Right lobe of liver (tissue), 6 donors: Measurements from ENCODE around the gene ABI3. TPM values are rescaled to one million over a fixed set of nuclear protein-coding genes. Genes with fewer than 3 reads are reported as not detected.

ENCODE experiments used
- ATAC-seq, 4 donors: fragments of 200-7000 bp; cut with Tn5 transposase; one replicate each; pipeline ENCODE4 v1.9.1; 2020; ENCODE audit warnings: mild to moderate bottlenecking in 4 of 4, moderate library complexity in 4 of 4
- DNase-seq, 3 donors: peaks; one replicate each; pipeline ENCODE4 v3.0.0-alpha.2; 2020
- H3K27ac ChIP-seq, 3 donors: fragments of 200-600 bp; one replicate each; pipeline ENCODE4 v1.8.0; 2022
- H3K27me3 ChIP-seq, 2 donors: fragments of 200-600 bp; one replicate each; pipeline ENCODE4 v1.8.0; 2022
- H3K36me3 ChIP-seq, 4 donors: fragments of 200-600 bp; sonication (generic) in 1 of 4; one replicate each; pipeline versions ENCODE4 v1.5.1 to v1.8.0; 2017 to 2022; ENCODE audit warnings: control low read depth in 1 of 4
- H3K4me1 ChIP-seq, 4 donors: fragments of 200-600 bp; sonication (generic) in 1 of 4; one replicate each; pipeline versions ENCODE4 v1.5.1 to v1.8.0; 2017 to 2022; ENCODE audit warnings: control low read depth in 1 of 4
- H3K4me3 ChIP-seq, 3 donors: fragments of 200-600 bp; one replicate each; pipeline ENCODE4 v1.8.0; 2022
- H3K9me3 ChIP-seq, 4 donors: fragments of 200-600 bp; sonication (generic) in 1 of 4; one replicate each; pipeline versions ENCODE4 v1.5.1 to v1.8.0; 2017 to 2022; ENCODE audit warnings: control low read depth in 1 of 4
- CTCF ChIP-seq, 4 donors: fragments of 200-600 bp in 3 of 4; fragments of 450-650 bp in 1 of 4; IDR thresholded peaks; one replicate each; pipeline versions ENCODE4 v1.5.1 to v1.8.0; 2016 to 2022; ENCODE audit warnings: antibody characterized with exemption in 4 of 4, mild to moderate bottlenecking in 2 of 4
- POLR2A ChIP-seq: fragments of 450-650 bp; IDR thresholded peaks from one replicate; pipeline ENCODE4 v1.6.1; 2017; ENCODE audit warnings: antibody characterized with exemption, mild to moderate bottlenecking
- WGBS: methylation state at CpG from one replicate; pipeline ENCODE4 v1.1.6; 2018; ENCODE audit warnings: low coverage, low lambda C conversion rate; ENCODE audit not compliant: insufficient coverage; ENCODE audit errors: missing lambda C conversion rate; 5-methylcytosine and 5-hydroxymethylcytosine counted together
- intact Hi-C, 2 donors: fragments of 100-400 bp; cut with DNase I; formaldehyde crosslinking; loops; one replicate each; pipeline versions ENCODE4 v1.11.2 to v1.14.1; 2022
- total RNA-seq, 6 experiments: library from RNA; depleted of rRNA in 2 of 6; stranded (reverse); fragments of >200 nt in 2 of 6; fragmentation: NEBNext Ultra II Directional in 3 of 6; extraction: Animal tissue kit (Norgen Biotek cat#: 25700) in 3 of 6; gene quantifications; one replicate each; pipeline versions ENCODE4 v1.1.0 to v1.2.4, GENCODE V29; 2016 to 2023
- donor health status: DM: no; HTN: yes; CAD: no.
- donor health status: DM: no; HTN: no; CAD: no.
- donor health status: DM: no; HTN: no; CAD: no.
- donor health status: DM: no; HTN: yes; CAD: no.
- donor health status: DM: no; HTN: yes; CAD: no.

The ABI3 gene
- total RNA-seq, 6 experiments from 2014 or later, result 3.0 to 9.7 (median 3.8) TPM

DNA sequence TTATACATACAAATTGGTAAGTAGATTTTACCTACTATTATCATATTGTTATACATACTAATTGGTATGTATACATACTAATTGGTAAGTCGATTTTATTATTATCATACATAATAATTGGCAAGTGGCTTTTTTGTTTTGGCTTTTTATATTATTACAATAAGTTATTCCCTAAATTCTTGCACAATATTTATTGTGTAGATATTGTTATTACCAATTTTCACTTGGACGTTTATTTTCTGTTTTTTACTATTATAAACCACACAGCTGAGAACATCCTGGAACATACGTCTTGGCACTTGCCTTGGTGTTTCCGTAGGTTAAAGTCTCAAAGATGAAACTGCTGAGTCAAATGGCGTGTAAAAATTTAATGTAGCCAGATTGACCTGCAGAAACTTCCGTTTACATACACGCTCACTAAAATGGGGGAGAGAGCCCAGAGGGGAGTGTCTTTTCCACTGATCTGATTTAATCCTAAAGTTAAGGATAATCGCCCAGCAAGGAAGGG lies 19.0 kb upstream of the ABI3 start:
- no peak for DNase-seq
- intact Hi-C loops, result no loop called here
- no peak for TF ChIP-seq POLR2A
- TF ChIP-seq CTCF (IDR thresholded peaks at IDR 0.05), result no peak
- Histone ChIP-seq H3K4me3 (peak overlapping the region; percentile 55 to 75 (median 69)), H3K9me3 (no peaks in the 10 kb centered on the region), H3K27ac (peak overlapping the region; percentile 89 to 97 (median 96)), H3K27me3 (no peaks in the 10 kb centered on the region), H3K4me1 (no peaks in the 10 kb centered on the region), H3K36me3 (no peaks in the 10 kb centered on the region)
- peak in 2 of 4 donors; percentile 1 for ATAC-seq
- 9% methylated on average over 8 of the region's 8 CpGs for WGBS

- peak; percentile 89 to 91 (median 90) for DNase-seq
- WGBS, result under 1% methylated on average over 23 of the region's 53 CpGs
- TF ChIP-seq POLR2A, result no peak
- peak; percentile 16 to 31 (median 30) for TF ChIP-seq CTCF (IDR thresholded peaks at IDR 0.05)
- Histone ChIP-seq H3K27ac (peak overlapping the region; percentile 89 to 97 (median 96)), H3K4me1 (no peaks in the 10 kb centered on the region), H3K27me3 (no peaks in the 10 kb centered on the region), H3K9me3 (no peaks in the 10 kb centered on the region), H3K36me3 (no peaks in the 10 kb centered on the region), H3K4me3 (peak overlapping the region; percentile 55 to 75 (median 69))
- intact Hi-C loops, result no loop called here
- peak; percentile 81 to 86 (median 84) for ATAC-seq
Observed at GRCh38 chr17:49191917-49192741, 18.4 kb upstream of the ABI3 start.

GRCh38 chr17:49193513-49194296 lies 16.8 kb upstream of the ABI3 start:
- DNase-seq (no peak), ATAC-seq (peak in 1 of 4 donors; percentile 1)
- peak overlapping the region; percentile 26 to 97 (median 96) for H3K27ac ChIP-seq
- TF ChIP-seq CTCF (IDR thresholded peaks at IDR 0.05), result no peak
- TF ChIP-seq POLR2A, result no peak
- WGBS, result 15% methylated on average over 10 of the region's 21 CpGs
- H3K36me3 ChIP-seq, result no peaks in the 10 kb centered on the region
- H3K4me3 ChIP-seq, result peak overlapping the region; percentile 55 to 75 (median 69)
- no peaks in the 10 kb centered on the region for H3K9me3 ChIP-seq
- no peaks in the 10 kb centered on the region for H3K27me3 ChIP-seq
- intact Hi-C loops, result no loop called here
- H3K4me1 ChIP-seq, result no peaks in the 10 kb centered on the region

DNA sequence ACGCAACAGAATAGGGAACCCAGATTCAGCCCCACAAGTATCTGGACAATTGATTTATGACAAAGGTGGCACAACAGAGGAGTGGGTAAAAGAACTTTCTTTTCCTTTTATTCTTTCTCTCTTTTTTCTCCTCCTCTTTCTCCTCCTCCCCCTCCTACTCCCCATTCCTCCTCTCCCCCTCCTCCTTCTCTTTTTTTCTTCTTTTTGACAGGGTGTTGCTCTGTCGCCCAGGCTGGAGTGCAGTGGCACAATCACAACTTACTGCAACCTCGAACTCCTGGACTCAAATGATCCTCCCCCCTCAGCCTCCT lies 16.3 kb upstream of the ABI3 start:
- Histone ChIP-seq H3K4me1 (no peaks in the 10 kb centered on the region), H3K27me3 (no peaks in the 10 kb centered on the region), H3K4me3 (no peak overlapping the region), H3K27ac (no peak overlapping the region), H3K9me3 (no peaks in the 10 kb centered on the region), H3K36me3 (no peaks in the 10 kb centered on the region)
- DNase-seq (no peak), ATAC-seq (no peak)
- TF ChIP-seq CTCF (IDR thresholded peaks at IDR 0.05) (no peak), POLR2A (no peak)
- WGBS, result 67% methylated on average over 3 of the region's 3 CpGs
- intact Hi-C loops, result no loop called here
